GM12872 (cell line): ENCODE data around the gene GPLD1.

Experiments
- CTCF ChIP-seq: IDR thresholded peaks from 3 replicates; pipeline ENCODE4 v1.5.1; 2011; ENCODE audit warnings: low read depth, mild to moderate bottlenecking, low read length, moderate library complexity; ENCODE audit not compliant: insufficient read depth

GPLD1 gene

GRCh38 chr6:24394780-24395437, 94.5 kb downstream of the GPLD1 start:
- no peak for TF ChIP-seq CTCF

GRCh38 chr6:24394061-24394779, 95.2 kb downstream of the GPLD1 start:
- no peak for TF ChIP-seq CTCF

- no peak for TF ChIP-seq CTCF
Observed at GRCh38 chr6:24391756-24392405, 97.5 kb downstream of the GPLD1 start.

- no peak for TF ChIP-seq CTCF
Observed at GRCh38 chr6:24391208-24391607, 98.2 kb downstream of the GPLD1 start.

- no peak for TF ChIP-seq CTCF
Observed at GRCh38 chr6:24387818-24388217, 101.6 kb downstream of the GPLD1 start.

- TF ChIP-seq CTCF = no peak
Observed at GRCh38 chr6:24385536-24386269, 103.7 kb downstream of the GPLD1 start.

- no peak for TF ChIP-seq CTCF
Observed at GRCh38 chr6:24382220-24382540, 107.2 kb downstream of the GPLD1 start.
